NCI-H526 treated with DMSO at 0.1 percent for 48 hours (cell line): ENCODE results near the gene LHCGR.
A peak's percentile ranks its signal among the peaks of the same experiment; 100 is the strongest.
"Not testable (repeated sequence)": the region's sequence is repeated elsewhere in the genome, so short reads cannot be mapped to it uniquely, and the experiment has no call there.

Experiments
- DNase-seq: peaks from one replicate; lab custom pipeline; 2025; lab: John Stamatoyannopoulos, UW

The LHCGR gene

DNA sequence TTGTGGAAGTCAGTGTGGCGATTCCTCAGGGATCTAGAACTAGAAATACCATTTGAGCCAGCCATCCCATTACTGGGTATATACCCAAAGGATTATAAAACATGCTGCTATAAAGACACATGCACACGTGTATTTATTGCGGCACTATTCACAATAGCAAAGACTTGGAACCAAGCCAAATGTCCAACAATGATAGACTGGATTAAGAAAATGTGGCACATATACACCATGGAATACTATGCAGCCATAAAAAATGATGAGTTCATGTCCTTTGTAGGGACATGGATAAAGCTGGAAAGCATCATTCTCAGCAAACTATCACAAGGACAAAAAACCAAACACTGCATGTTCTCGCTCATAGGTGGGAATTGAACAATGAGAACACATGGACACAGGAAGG lies 16.3 kb downstream of the LHCGR start:
- not testable (repeated sequence) for DNase-seq

DNA sequence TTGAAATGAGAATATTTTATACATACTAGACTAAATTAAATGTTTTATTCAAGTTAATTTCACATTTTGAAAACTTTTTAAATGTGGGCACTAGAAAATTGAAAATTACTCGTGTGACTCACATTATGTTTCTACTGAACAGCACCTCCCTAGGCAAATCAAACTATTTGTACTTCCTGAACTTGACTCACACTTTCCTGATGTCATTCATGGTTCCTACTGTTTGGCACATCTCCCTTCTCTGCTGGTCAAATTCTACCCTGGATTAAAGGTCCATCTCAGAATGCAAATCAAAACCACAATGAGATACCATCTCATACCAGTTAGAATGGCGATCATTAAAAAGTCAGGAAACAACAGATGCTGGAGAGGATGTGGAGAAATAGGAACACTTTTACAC lies 16.7 kb downstream of the LHCGR start:
- DNase-seq, result no peak

DNA sequence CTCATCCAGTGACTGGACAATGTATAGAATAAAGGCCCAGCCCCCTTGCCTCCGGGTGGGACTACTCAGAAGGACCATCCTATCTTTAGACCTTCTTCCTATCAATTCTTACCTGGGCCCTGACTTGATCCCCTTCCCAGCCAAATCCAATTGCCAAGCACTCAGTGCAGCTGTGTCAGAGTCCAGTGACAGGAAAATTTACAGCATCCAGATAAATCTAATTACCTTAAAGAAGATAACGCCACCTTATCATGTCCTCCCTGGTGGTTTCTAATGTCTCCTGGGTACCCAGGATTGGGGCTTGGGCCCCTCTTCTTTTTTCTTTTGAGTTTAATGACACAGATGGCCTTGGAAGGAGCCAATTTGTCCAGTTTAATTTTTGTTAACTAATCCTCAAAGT lies 19.3 kb downstream of the LHCGR start:
- DNase-seq, result no peak

DNA sequence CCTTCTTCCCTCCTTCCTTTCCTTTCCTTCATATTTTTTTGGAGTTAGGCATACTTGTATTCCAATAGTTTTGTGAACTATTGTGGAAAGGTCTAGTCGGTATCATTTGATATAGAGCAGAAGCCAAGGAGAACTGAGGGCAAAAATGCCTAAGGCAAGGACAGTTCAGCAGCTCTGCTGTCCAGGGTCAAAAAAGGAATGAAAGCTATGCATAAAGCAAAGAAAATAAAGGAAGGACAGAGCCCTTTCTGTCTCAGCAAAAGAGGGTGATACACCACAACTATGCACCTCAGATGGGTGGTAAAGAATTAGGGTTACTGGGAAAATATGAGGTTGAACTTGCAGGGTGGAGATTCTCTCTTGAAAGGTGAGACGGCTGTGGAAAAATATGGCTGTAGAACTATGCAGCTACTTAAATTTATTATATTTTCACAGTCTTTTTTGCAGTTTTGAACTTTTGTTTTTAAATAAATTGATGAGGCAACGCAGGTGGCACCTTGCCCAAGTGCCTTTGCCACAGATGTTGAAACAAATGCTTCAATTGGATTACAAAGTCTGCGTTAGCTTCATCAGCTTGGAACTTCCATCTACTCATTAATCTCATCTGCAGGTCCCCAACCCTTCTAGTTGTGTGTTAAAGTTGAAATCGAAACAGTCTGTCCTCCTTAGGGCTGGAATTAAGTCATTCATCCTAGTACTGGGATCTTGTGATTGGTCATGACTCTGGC lies 20.8 kb downstream of the LHCGR start:
- no peak for DNase-seq

DNA sequence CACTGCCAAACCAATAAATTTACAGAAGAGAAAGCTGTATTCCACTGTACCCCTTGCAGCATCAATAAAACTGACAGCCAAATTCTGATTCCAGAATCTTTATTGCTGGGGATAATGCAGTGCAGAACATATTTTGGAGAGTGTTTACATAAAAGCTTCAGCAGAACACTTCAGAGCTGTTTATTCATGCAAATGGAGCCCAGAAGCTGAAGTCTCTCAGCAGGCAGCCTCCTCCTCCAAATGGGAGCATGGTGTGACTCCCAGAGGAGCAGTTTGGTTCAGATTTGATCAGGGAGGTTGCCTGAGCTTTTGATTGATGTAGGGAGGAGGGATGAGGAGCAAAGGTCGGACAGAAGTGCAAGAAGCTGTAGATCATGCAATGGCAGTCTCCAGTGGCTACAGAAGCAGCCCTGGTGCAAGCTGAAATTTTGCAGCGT lies 22.4 kb downstream of the LHCGR start:
- DNase-seq, result peak; percentile 84

DNA sequence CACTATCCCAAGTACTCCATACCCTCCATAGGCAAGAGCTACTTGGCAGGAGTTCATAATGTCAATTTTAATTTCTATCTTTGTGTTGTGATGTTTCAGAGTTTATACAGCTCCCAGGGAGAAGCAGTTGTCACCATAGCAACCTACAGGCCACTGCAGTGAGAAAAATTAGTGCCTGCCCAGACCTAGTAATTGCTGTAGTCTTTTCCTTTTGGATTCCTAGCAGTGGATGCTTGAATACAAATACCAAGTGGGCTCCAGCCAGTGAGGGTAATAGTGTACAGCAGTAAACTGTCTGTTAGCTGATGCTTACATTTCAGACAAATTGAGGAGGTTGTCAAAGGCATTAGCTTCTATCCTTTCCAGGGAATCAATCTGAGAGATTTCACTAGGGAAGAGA lies 26.7 kb downstream of the LHCGR start:
- DNase-seq, result no peak

DNA sequence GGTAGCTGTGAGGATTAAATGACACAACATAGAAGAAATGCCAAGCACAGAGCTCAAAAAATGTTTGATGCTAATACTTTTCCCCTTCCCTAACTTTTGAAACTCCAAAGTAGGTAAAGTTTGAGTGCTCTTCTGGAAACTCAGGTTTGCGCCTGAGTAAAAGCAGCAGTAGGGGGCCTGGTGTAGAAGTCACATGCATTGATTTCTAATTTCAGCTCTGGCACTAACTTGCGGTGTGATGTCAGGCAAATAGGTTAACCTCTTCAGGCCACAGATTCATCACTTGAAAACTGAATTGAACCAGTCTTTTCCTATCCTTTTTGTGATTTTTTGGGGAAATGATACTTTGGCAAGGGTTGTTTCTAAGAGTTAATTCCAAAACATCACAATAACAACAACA lies 27.2 kb downstream of the LHCGR start:
- no peak for DNase-seq

DNA sequence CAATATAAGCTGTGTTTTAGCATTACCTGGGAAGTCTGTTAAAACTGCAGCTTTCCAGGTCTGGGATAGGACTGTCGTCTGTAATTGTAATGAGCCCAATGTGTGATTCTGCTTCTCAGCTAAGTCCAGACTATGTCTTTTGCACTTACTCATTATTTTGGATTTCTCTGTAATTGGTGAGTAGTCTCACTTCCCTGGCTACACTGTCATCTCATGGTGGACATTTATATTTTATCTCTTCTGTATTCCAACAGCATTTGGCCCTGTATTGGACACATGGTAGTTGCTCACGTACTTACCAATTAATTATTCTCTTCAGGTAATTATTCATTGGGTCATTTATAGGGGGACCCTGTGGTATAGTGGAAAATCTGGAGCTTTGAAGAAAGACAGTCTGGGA lies 28.0 kb downstream of the LHCGR start:
- DNase-seq, result no peak

DNA sequence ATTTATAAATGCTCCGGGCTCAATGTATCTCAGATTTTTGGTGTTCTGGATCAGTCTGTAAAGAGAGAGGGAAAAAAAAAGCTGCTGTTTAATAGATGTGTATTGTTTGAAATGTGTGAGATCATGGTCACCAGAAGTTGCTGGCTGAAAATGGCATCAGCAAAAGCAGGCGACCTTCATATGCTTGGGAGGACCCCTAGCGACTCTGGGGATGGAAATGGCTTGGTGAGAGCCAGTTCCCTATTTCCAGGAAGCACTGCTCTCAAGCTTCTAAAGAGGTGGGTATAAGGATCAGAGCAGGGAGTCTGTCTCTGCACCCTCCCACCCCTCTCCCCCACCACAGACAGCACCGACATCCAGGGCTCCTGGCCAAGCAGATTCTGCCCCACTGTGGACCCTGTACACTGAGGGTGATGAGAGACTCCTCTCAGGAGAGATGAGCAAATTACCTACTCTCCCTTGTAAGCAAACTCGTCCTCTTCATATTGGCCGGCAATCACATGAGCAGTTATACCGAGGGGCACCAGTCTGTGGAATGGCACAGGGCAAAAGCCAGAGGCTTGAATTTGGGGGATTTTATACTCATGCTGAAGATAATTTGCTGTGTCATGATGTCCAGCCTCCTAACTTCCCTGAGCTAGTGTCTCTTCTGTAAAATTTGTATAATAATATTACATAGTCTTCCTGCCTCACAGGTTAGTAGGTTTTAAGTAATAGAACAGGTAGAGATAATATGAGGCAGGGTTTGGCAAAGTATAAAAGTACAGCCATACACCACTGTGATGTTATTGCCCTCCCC lies 29.6 kb downstream of the LHCGR start:
- DNase-seq, result no peak

DNA sequence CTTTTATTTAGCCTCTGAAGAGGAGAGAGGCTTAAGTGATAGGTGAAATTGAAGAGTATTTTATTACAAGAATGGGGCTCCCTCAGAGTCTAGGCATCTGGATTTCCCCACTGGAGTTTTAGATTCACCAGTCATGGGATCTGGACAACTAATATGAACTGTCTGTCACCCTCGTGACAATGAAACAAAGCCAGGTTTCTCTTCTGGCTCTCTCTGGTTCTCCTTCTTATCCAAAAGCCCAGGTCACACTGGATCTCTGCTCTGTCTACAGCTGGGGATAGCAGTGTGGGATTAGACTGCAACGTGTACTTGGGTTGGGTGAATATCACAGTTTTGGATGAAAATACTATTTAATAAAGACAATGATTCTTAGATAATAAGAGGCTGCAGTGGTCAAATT lies 31.2 kb downstream of the LHCGR start:
- no peak for DNase-seq

DNA sequence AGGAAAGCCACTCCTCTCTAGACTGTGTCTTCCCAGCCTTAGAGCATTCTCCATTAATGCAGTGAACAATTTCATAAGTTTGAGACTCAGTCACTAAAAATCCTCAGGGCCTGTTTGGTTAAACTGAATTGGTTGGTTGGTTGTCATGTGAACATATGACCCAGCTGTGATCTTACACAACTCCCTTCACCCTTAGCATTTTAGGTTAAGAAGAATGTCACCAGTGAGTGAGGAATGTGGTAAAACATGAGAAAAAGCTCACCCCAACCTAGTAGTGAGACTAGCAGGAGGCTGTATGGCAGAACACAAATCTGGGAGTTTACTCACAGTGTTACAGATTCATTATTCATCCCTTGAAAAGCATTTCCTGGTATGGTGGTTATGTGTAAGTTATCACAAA lies 32.4 kb downstream of the LHCGR start:
- DNase-seq, result no peak

DNA sequence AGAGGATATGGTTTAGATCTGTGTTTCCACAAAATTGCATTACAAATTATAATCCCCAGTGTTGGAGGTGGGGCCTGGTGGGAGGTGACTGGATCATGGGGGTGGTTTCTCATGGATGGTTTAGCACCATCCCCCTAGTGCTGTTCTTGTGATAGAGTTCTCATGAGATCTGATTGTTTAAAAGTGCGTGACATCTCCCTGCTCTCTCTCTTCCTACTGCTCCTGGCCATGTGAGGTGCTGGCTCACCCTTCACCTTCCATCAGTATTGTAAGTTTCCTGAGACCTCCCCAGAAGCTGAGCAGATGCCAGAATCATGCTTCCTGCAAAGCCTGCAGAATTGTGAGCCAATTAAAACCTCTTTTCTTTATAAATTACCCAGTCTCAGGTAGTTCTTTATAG lies 33.1 kb downstream of the LHCGR start:
- DNase-seq, result no peak

DNA sequence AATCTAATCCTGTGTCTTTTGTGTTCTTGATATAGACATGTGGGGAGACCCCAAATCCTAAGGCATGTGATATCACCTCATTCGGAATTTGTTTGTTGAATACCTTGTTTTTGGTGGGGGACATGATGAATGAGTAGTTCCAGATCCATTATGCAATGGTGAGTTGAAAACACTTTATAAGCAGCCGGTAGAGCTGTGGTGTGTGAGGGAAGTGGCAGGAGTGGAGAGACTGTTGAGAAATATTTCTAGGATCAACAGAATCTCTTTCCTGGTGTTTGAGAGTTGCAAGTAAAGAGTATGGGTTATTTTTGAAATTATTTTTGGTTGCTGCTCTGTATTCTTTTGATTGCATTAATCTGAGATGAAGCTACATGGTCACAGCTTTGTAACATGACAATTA lies 34.4 kb downstream of the LHCGR start:
- DNase-seq, result no peak

DNA sequence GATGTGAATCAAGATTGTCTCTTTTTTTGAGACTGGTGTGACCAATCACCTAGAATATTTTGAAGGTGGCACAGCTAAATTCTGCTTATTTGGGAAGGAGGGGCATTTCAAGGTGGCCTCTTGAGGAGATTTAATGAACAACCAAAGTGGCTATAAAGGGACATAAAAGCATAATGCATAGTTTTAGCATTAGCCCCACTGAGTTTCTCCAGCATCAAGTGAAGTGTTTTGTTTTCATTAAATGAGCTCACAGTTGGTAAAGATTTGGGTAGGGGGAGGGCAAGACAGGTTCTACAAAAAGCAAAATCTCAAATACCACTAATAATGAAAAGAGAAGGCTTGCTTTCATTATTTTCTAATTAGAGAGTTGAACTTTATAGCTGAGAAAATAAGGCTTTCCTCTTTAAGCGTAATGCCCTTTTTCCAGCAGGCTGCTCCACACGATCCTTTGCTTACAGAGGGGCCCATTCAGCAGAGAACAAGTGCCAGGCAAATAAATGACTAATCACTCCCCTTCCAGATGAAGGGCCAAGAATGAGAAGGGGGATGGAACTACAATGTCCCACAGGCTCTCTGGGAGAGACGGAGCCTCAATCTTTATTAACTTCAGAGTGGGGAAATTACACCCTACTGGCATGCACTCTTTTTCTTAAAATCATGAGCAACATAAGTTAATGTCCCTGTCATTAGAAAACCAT lies 35.9 kb downstream of the LHCGR start:
- no peak for DNase-seq

DNA sequence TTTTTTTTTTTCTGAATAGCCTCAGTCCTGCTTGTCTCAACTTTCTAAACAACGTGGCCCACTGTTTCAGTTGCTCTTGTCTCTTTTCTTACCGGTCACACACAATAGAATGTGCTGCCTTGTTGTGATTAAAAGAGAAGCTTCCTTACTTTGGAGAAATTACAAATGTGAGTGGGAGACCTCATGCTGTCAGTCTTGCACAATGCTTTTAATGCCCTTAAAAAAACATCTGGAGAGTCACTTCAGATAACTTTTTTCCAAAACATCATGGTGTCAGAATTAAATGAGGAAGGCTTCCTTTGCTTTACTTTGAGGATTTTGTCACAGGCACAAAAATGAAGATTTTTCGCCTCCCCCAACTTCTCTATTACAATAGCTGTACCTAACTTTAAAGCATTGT lies 37.7 kb downstream of the LHCGR start:
- no peak for DNase-seq

DNA sequence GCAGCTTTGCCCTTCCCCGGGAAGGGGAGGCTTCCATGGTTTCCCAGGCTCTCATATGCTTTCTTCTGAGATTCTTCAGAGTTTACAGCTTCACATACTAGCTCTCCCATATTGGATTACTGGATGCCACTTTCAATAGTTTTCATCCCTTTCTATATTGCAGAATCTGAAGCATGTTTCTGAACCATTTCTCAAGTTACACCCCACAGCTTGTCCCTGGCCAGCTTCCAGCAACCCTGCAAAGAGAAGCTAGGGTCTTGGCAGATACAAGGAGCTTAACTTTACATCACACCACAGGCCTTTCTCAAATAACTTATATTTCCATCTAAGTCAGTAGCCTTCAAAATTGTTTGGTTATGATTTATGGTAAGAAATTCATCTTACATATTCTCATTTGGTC lies 39.6 kb downstream of the LHCGR start:
- no peak for DNase-seq

DNA sequence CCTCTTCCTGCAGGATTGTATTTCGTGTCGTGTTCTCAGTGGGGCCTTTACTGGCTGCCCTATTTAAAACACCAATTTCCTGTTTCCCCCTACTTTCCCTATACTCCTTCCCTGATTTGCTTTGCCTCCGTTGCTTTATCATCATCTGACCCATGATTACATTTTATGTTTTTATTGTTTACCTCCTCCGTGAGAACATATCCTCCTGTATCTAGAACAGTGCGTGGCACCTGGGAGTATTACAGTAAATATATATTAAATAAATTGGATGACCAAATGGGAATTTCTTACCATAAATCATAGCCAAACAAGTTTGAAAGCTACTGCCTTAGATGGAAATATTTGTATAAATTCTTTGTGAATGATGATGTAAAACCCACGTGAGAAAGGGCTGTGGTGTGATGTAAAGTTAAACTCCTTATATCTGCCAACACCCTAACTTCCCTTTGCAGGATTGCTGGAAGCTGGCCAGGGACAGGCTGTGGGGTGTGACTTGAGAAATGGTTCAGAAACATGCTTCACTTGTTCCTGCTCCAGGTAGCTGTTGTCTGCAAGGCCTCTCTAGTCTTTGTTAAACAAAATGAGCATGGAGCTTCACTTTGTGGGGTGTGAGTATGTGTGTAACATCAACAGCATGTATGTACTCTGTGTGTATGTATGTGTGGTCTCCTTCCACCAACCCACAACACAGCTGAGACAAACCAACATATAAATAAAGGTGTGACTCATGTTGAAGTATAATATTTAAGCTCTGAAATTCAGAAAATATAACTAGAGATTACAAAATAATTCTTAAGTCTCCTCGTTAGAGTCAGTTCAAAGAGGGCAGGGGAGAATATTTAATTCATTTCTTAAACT lies 40.3 kb downstream of the LHCGR start:
- no peak for DNase-seq

DNA sequence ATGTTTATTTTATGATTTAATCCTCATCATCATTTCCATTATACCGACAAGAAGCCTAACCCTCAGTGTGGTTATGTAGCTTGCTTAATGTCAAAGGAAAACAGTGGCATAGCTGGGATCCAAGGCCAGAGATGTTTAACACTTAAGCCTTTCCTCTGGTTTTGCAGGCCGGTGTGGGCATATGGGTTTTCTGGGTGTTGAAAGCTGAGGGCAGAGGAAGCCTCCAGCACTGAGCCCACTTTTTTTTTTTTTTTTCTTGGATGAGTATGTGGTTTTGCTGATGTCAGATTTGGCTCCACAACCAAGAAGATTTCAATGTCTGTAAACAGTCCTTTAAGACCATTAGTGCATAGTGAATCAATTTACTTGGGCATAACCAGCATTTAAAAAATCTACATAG lies 41.3 kb downstream of the LHCGR start:
- no peak for DNase-seq

DNA sequence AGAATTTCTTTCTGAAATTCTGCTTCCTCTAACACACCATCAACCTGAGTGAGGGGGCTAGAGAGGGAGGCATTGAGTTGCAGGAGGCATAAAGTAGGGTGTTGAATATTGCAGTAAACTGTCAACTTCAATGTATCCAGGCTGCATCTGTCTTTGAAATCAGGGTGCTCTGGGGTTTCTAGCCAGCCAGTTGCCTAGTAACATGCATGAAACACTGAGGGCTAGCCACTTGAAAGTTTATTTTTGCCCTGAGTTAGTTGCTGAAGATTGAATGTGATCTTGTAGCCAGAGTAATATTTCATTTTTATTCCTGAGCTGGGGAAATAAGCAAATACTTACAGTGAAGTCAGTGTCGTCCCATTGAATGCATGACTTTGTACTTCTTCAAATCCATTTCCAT lies 41.9 kb downstream of the LHCGR start:
- no peak for DNase-seq

DNA sequence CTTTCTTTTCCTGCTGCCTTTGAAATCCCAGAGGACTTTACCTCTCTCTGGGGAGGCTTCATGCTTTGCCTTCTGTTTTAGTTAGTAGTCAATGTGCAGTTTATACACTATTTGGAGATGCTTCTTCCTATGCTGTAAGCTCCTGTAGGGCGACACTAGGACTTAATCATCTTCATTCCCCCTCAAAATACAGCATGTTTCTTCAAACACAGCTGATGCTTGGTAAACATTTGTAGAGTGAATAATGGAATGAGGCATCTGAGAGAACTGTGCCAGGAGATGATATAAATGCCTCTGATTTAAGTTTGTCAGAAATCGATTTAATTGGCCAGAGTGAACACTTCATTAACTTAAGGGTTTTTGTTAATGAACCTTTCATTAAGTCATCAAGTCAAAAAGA lies 43.4 kb downstream of the LHCGR start:
- no peak for DNase-seq

DNA sequence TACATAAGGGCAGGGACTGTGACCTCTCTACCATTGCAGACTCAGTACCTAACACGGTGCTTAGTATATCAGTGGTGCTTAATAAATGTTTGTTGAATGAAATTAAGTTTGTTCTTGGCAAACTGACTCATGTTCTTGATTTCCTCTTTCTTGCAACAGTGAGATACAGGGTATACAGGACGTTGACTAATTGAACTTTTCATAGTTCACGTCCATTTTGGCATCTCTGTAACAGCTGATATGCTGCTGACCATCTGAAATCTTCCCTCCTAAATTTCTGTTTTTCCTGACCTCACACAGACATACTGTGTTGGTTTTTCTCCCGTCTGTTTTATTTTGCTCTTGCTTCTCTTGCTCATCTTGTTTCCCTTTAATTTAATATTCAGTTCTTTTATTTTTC lies 44.2 kb downstream of the LHCGR start:
- no peak for DNase-seq
